Central memory CD8-positive, alpha-beta T cell (primary cell): Measurements from ENCODE around the gene KMT2D.

Experiments
- ATAC-seq: fragments of 150-1000 bp; cut with Tn5 transposase; replicated peaks from 2 replicates; pipeline ENCODE4 v1.10.0; 2022; ENCODE audit warnings: mild to moderate bottlenecking, moderate FRiP score, moderate number of reproducible peaks; ENCODE audit not compliant: poor library complexity, severe bottlenecking; ENCODE audit errors: extremely low read depth
- DNase-seq, 2 donors: peaks; one replicate each; pipeline ENCODE4 v3.0.0; 2021; ENCODE audit warnings: low spot score in 2 of 2
- H3K27ac Mint-ChIP-seq: one replicate; pipeline ENCODE4 v1.8.0; 2022; ENCODE audit warnings: low read depth, mild to moderate bottlenecking, moderate library complexity, mixed read lengths
- H3K27me3 Mint-ChIP-seq: one replicate; pipeline ENCODE4 v1.8.0; 2022; ENCODE audit warnings: mixed read lengths
- H3K36me3 Mint-ChIP-seq: one replicate; pipeline ENCODE4 v1.8.0; 2022; ENCODE audit warnings: mild to moderate bottlenecking, moderate library complexity, mixed read lengths; ENCODE audit not compliant: insufficient read depth
- H3K4me1 Mint-ChIP-seq: one replicate; pipeline ENCODE4 v1.8.0; 2022; ENCODE audit warnings: mixed read lengths
- H3K4me3 Mint-ChIP-seq: one replicate; pipeline ENCODE4 v1.8.0; 2022; ENCODE audit warnings: mild to moderate bottlenecking, moderate library complexity, mixed read lengths
- H3K9me3 Mint-ChIP-seq: one replicate; pipeline ENCODE4 v1.8.0; 2022; ENCODE audit warnings: mixed read lengths

Gene KMT2D

GRCh38 chr12:49055092-49055491 is 5.5 kb downstream of the KMT2D start:
- Mint-ChIP-seq H3K4me1 (peaks cover 71% of the 10 kb centered on the region), H3K4me3 (no peak overlapping the region), H3K27ac (peak overlapping the region; percentile 70), H3K36me3 (peaks cover 44% of the 10 kb centered on the region), H3K27me3 (no peaks in the 10 kb centered on the region), H3K9me3 (no peaks in the 10 kb centered on the region)
- no peak for ATAC-seq
- DNase-seq, result no peak

DNA sequence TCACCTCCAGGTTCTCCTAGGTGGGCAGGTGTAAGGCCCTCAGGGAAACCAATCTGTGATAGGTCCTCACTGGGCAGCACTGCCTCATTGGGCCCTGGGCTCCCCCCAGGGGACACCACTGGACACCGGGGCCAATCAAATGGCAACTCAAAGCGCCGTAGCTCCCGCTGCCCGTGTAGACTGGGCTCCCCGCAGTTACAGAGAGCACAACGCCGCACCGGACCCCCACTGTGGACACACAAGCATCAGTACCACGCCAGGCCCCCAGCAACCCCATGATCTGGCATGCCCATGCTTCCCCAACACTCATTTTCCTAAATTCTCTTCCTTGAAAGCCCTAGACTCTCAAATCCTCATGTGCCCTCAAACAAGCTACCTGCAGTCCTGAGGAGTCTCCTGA is 6.1 kb downstream of the KMT2D start:
- ATAC-seq (no peak), DNase-seq (no peak)
- Mint-ChIP-seq H3K9me3 (no peaks in the 10 kb centered on the region), H3K27ac (peak overlapping the region; percentile 70), H3K36me3 (peaks cover 46% of the 10 kb centered on the region), H3K27me3 (no peaks in the 10 kb centered on the region), H3K4me3 (no peak overlapping the region), H3K4me1 (peaks cover 71% of the 10 kb centered on the region)

DNA sequence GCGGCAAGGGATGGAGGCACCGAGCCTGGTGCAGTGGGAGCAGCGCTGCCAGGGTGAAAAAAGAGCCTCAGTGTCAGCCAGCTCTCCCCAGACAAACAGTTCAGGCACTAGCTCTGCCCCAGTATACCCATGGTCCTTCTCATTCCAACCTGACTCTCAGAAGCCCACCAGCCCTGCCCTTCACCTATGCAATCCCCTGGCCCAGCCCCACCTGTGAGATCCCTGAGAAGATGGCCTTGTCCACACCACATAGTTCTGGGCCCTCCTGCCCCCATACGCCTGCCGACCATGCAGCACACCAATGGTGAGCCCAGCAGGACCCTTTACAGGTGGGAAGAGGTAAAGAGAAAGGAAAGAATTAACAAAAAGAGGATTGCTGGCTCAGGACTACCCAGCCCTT is 6.5 kb downstream of the KMT2D start:
- no peak overlapping the region for H3K27ac Mint-ChIP-seq

DNA sequence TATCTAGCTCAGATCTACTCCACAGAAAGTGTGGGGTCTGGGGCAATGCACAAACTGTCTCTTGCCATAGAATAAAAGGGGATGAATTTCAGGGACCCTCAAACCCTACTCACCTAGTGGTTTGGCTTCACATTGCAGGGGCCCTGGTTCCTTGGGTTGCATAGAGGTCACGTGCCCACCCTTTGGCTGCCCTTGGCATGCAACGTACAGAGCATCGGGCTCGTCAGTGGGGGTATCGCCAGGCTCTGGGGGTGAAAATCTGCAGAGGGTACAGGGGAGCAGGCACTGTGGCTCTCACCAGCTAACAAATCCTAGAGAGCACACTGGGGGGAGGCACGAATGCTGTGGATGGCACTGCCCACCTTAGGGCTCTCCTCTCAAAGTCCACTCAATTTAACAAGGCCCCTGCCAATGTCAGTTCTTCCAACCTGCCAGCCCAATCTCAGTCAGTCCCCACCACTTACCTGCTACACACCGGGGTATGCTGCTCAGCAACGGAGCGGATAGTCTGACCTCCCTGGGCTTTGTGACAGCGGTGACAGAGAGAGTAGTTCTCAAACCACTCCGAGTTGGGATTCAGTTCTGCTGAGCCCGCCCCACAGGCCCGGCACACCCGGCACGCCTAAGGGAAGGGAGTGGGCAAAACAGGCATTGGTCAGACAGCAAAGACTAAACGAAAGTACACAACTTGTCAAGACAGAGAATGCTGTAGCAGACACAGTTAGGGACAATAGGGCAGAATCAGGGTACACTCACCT is 8.0 kb downstream of the KMT2D start:
- Mint-ChIP-seq H3K4me1 (peaks cover 52% of the 10 kb centered on the region), H3K9me3 (no peaks in the 10 kb centered on the region), H3K36me3 (peaks cover 49% of the 10 kb centered on the region), H3K4me3 (no peak overlapping the region), H3K27me3 (no peaks in the 10 kb centered on the region), H3K27ac (peak overlapping the region; percentile 79)
- DNase-seq, result no peak
- ATAC-seq, result no peak

More for the DNA sequence above, 6.5 kb downstream of the KMT2D start:
- DNase-seq, result no peak
- Mint-ChIP-seq H3K4me3 (no peak overlapping the region), H3K9me3 (no peaks in the 10 kb centered on the region), H3K36me3 (peaks cover 43% of the 10 kb centered on the region), H3K4me1 (peaks cover 67% of the 10 kb centered on the region), H3K27me3 (no peaks in the 10 kb centered on the region)
- no peak for ATAC-seq

- no peaks in the 10 kb centered on the region for H3K9me3 Mint-ChIP-seq
- ATAC-seq, result no peak
- peak overlapping the region; percentile 75 for H3K27ac Mint-ChIP-seq
- peaks cover 54% of the 10 kb centered on the region for H3K36me3 Mint-ChIP-seq
- no peaks in the 10 kb centered on the region for H3K27me3 Mint-ChIP-seq
- no peak for DNase-seq
- H3K4me3 Mint-ChIP-seq, result no peak overlapping the region
- H3K4me1 Mint-ChIP-seq, result peaks cover 45% of the 10 kb centered on the region
Measured at GRCh38 chr12:49051777-49052438, 8.7 kb downstream of the KMT2D start.

DNA sequence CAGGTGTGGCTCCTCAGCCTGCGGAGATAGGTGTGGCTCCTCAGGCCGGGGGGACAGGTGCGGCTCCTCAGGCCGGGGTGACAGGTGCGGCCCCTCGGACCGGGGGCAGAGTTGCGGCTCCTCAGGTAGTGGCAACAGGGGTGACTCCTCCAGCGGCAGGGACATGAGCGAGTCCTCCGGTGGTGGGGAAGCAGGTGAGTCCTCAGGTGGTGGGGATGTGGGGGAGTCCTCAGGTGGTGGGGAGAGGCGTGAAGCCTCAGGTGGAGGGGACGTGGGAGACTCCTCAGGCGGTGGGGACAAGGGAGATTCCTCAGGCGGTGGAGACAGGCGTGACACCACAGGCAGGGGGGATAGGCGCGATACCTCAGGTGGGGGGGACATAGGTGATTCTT is 9.2 kb downstream of the KMT2D start:
- H3K9me3 Mint-ChIP-seq, result no peaks in the 10 kb centered on the region
- ATAC-seq (no peak), DNase-seq (no peak)
- H3K27ac Mint-ChIP-seq, result peak overlapping the region; percentile 75
- H3K36me3 Mint-ChIP-seq, result peaks cover 60% of the 10 kb centered on the region
- H3K4me3 Mint-ChIP-seq, result no peak overlapping the region
- H3K4me1 Mint-ChIP-seq, result peaks cover 40% of the 10 kb centered on the region
- H3K27me3 Mint-ChIP-seq, result no peaks in the 10 kb centered on the region

- ATAC-seq, result no peak
- peaks cover 62% of the 10 kb centered on the region for H3K36me3 Mint-ChIP-seq
- H3K27me3 Mint-ChIP-seq, result no peaks in the 10 kb centered on the region
- H3K9me3 Mint-ChIP-seq, result no peaks in the 10 kb centered on the region
- no peak overlapping the region for H3K27ac Mint-ChIP-seq
- H3K4me3 Mint-ChIP-seq, result no peak overlapping the region
- DNase-seq, result no peak
- peaks cover 34% of the 10 kb centered on the region for H3K4me1 Mint-ChIP-seq
Measured at GRCh38 chr12:49050507-49051372, 9.9 kb downstream of the KMT2D start.

GRCh38 chr12:49049566-49050224 is 10.9 kb downstream of the KMT2D start:
- peaks cover 65% of the 10 kb centered on the region for H3K36me3 Mint-ChIP-seq
- DNase-seq, result no peak
- no peak overlapping the region for H3K27ac Mint-ChIP-seq
- no peaks in the 10 kb centered on the region for H3K27me3 Mint-ChIP-seq
- ATAC-seq, result no peak
- H3K4me3 Mint-ChIP-seq, result no peak overlapping the region
- peaks cover 25% of the 10 kb centered on the region for H3K4me1 Mint-ChIP-seq
- no peaks in the 10 kb centered on the region for H3K9me3 Mint-ChIP-seq

DNA sequence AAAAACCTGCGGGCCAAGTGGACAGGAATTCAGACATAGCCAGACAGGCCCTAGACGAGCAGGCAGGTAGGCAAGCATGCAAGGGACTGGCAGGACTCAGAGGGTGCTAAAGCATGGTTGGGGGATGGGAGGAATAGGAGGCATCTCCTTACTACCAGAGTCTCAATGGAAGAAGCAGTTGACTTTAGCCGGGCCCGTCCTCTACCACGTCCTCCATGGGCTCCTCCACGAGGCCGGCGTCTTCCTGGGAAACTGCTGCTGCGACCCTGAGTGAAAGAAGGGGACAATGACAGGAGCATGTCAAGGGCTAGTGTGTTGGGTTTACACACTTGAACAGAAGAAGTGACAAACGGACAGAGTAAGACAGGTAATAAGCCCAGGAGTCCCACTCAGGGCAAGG is 11.6 kb downstream of the KMT2D start:
- no peak for DNase-seq
- Mint-ChIP-seq H3K4me3 (no peak overlapping the region), H3K4me1 (peaks cover 29% of the 10 kb centered on the region), H3K36me3 (peaks cover 72% of the 10 kb centered on the region), H3K27ac (no peak overlapping the region), H3K27me3 (no peaks in the 10 kb centered on the region), H3K9me3 (no peaks in the 10 kb centered on the region)
- no peak for ATAC-seq

DNA sequence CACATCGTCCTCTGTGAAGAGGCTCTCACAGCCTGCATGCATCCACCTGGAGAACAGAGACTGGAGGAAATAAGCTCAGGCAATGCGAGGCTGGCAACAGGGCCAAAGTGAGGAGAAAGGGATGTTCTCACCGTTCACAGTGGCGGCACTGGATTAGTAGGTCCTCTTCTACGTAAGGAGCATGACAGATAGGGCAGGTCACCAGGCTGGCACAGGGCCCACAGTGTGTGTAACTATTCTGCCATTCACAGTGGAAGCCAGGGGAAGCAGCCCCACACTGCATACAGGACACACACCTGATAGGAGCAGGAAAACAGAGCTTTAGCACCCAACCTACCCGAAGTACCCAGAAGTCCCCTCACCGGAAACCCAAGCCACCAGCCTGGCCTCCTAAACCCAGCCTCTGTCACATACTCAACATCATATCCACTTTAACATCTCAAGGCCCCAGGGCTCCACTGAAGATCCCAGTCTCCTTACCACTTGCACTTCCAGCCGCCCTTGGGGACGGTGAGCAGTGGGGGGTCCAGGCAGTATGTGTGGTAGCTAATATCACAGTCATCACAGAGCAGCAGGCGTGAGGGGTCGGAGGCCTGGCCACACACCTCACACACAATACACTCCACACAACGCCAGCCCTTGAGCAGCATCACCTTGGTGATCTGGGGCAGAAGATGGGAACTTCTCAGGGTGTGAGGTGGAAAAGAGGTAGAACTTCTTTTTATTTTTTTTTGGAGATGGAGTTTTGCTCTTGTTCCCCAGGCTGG is 14.3 kb downstream of the KMT2D start:
- H3K9me3 Mint-ChIP-seq, result no peaks in the 10 kb centered on the region
- H3K27me3 Mint-ChIP-seq, result no peaks in the 10 kb centered on the region
- H3K4me1 Mint-ChIP-seq, result peaks cover 24% of the 10 kb centered on the region
- DNase-seq, result no peak
- H3K4me3 Mint-ChIP-seq, result no peak overlapping the region
- peak overlapping the region; percentile 29 for H3K27ac Mint-ChIP-seq
- no peak for ATAC-seq
- H3K36me3 Mint-ChIP-seq, result peaks cover 81% of the 10 kb centered on the region

GRCh38 chr12:49044660-49045059 is 15.9 kb downstream of the KMT2D start:
- Mint-ChIP-seq H3K27me3 (no peaks in the 10 kb centered on the region), H3K9me3 (no peaks in the 10 kb centered on the region), H3K4me3 (peak overlapping the region; percentile 8), H3K4me1 (peaks cover 15% of the 10 kb centered on the region), H3K27ac (peak overlapping the region; percentile 95), H3K36me3 (peaks cover 81% of the 10 kb centered on the region)
- DNase-seq (no peak), ATAC-seq (no peak)

GRCh38 chr12:49043856-49044258 is 16.7 kb downstream of the KMT2D start:
- peak overlapping the region; percentile 95 for H3K27ac Mint-ChIP-seq
- ATAC-seq (peak; percentile 89), DNase-seq (peak; percentile 84 to 89)
- H3K27me3 Mint-ChIP-seq, result no peaks in the 10 kb centered on the region
- H3K4me3 Mint-ChIP-seq, result peak overlapping the region; percentile 8
- H3K36me3 Mint-ChIP-seq, result peaks cover 78% of the 10 kb centered on the region
- H3K9me3 Mint-ChIP-seq, result no peaks in the 10 kb centered on the region
- peaks cover 15% of the 10 kb centered on the region for H3K4me1 Mint-ChIP-seq
